ENCODE results near the gene NEK6. TPM values are rescaled to one million over a fixed set of nuclear protein-coding genes. Genes with fewer than 3 reads are reported as not detected.

Gene NEK6
- total RNA-seq, 2 donors from 2014 or later: 15.5 to 23.6 TPM

DNA sequence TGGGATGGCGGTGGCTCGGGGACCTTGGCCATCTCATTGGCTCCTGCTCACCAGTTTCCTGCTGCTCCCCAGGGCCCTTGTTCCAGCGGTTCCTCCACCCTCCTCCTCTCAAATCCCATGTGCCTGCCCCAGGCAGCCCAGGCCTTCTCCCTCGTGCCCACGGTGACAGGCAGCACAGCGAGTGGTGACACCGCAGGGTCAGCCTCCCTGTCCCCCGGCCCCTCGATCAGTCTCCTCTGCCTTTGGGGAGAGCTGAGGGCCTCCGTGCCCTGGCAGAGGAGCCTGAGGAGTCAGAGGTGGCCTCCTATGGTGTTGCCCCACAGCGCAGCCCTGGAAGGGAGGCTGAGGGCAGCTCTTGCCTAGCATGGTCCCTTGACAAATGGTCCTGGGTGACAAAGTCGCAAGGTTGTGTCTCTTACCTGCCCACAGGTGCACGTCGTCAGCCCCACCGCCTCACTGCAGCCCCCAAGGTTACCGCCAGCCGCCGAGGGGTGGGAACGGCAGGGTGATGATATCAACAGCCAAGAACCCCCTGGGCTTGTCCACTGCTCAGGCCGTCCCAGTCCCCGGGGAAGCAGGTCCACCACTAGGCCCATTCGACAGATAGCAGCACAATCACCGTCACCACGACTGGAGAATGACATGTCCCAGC, 49.8 kb downstream of the NEK6 start:
- 82 to 94% methylated on average over 13 to 14 of the region's 24 CpGs for WGBS, 2 donors
- no peak for TF ChIP-seq POLR2A (IDR thresholded peaks at IDR 0.05)
- TF ChIP-seq, protein P1, sequence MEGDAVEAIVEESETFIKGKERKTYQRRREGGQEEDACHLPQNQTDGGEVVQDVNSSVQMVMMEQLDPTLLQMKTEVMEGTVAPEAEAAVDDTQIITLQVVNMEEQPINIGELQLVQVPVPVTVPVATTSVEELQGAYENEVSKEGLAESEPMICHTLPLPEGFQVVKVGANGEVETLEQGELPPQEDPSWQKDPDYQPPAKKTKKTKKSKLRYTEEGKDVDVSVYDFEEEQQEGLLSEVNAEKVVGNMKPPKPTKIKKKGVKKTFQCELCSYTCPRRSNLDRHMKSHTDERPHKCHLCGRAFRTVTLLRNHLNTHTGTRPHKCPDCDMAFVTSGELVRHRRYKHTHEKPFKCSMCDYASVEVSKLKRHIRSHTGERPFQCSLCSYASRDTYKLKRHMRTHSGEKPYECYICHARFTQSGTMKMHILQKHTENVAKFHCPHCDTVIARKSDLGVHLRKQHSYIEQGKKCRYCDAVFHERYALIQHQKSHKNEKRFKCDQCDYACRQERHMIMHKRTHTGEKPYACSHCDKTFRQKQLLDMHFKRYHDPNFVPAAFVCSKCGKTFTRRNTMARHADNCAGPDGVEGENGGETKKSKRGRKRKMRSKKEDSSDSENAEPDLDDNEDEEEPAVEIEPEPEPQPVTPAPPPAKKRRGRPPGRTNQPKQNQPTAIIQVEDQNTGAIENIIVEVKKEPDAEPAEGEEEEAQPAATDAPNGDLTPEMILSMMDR (IDR thresholded peaks at IDR 0.05): no peak
- H3K36me3 ChIP-seq (replicated peaks in 1 of 2; ENCODE audit: insufficient read depth in 1 of 2, low read depth in 2 of 2): peaks cover 0 to 9% of the 10 kb centered on the region in 2 donors
- intact Hi-C loops (cut with DNase I): no loop called here
- H3K27me3 ChIP-seq: no peaks in the 10 kb centered on the region
- DNase-seq (no peak), ATAC-seq (no peak)
- H3K4me3 ChIP-seq: no peak overlapping the region
- H3K4me1 ChIP-seq: no peaks in the 10 kb centered on the region
- H3K27ac ChIP-seq: no peak overlapping the region
- no peaks in the 10 kb centered on the region for H3K9me3 ChIP-seq

DNA sequence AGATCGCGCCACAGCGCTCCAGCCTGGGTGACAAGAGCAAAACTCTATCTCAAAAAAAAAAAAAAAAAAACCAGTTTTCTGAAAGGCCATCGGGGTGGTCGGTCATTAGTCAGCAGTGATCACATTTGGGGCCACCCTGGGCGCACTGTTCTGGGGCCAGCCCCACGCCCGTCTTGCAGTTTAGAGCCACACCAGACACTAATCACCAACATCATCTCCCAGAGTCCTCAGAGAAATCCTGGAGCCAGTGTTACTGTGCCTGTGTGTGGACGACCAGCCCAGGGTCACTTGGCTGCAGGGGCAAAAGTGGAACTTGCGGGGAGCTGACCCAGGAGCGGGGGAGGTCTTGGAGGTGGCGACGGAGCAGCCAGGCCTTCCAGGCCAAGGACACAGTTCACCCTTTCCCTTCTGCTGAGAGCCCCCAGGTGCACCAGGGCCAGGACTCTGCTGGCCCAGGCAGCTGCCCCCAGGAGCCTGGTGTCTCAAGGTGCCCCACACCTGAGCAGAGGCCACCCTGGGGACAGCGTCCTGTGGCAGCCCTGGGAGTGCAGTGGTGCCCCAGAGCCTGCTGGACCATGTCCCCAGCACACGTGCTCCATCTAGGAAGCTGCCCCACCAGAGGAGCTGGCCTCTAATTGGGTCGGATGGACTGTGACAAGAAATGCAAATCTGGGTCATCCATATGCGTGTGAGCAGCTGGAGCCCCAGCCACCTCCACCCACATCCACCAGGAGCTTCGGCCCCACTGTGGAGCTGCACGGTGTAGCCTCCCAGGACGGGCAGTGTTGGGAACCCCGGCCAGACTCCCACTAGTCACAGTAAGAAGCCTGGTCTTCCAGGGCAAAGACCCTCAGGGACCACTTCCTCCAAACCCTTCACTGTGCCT, 51.1 kb downstream of the NEK6 start:
- H3K27ac ChIP-seq: no peak overlapping the region
- no peaks in the 10 kb centered on the region for H3K4me1 ChIP-seq
- DNase-seq (no peak), ATAC-seq (no peak)
- no peak overlapping the region for H3K4me3 ChIP-seq
- intact Hi-C loops (cut with DNase I): no loop called here
- 91 to 92% methylated on average over 10 to 20 of the region's 21 CpGs for WGBS, 2 donors
- TF ChIP-seq, protein P1 (IDR thresholded peaks at IDR 0.05): no peak
- TF ChIP-seq POLR2A (IDR thresholded peaks at IDR 0.05): no peak
- peaks cover 0 to 15% of the 10 kb centered on the region in 2 donors for H3K36me3 ChIP-seq (replicated peaks in 1 of 2; ENCODE audit: insufficient read depth in 1 of 2, low read depth in 2 of 2)
- no peaks in the 10 kb centered on the region for H3K9me3 ChIP-seq
- H3K27me3 ChIP-seq: no peaks in the 10 kb centered on the region

DNA sequence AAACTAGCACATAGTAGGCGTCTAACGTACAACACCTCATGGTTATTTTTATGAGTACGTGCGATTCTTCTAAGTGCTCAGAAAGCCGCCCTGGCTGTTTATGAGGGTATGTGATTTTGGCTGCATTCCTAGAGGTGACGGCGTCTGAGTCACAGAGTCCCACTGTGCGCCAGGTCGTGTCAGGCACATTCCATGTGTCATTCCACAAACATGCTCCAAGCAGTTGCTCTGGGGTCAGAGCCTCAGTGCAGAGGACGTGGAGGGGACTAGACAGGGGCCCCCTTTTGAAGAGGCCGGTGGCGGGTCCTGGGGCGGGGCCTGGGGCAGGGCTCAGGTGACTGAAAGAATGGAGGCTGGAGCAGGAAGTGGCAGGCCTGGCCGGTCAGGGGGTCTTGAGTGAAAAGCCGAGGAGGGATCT, 51.9 kb downstream of the NEK6 start:
- no peaks in the 10 kb centered on the region for H3K27me3 ChIP-seq
- intact Hi-C loops (cut with DNase I): no loop called here
- no peak overlapping the region for H3K4me3 ChIP-seq
- TF ChIP-seq, protein P1 (IDR thresholded peaks at IDR 0.05): no peak
- TF ChIP-seq POLR2A (IDR thresholded peaks at IDR 0.05): no peak
- no peaks in the 10 kb centered on the region for H3K4me1 ChIP-seq
- 85 to 86% methylated on average over 15 of the region's 15 CpGs for WGBS, 2 donors
- ATAC-seq: peak; percentile 41
- no peak overlapping the region for H3K27ac ChIP-seq
- H3K36me3 ChIP-seq (replicated peaks in 1 of 2; ENCODE audit: insufficient read depth in 1 of 2, low read depth in 2 of 2): peaks cover 0 to 17% of the 10 kb centered on the region in 2 donors
- DNase-seq: no peak
- H3K9me3 ChIP-seq: no peaks in the 10 kb centered on the region

DNA sequence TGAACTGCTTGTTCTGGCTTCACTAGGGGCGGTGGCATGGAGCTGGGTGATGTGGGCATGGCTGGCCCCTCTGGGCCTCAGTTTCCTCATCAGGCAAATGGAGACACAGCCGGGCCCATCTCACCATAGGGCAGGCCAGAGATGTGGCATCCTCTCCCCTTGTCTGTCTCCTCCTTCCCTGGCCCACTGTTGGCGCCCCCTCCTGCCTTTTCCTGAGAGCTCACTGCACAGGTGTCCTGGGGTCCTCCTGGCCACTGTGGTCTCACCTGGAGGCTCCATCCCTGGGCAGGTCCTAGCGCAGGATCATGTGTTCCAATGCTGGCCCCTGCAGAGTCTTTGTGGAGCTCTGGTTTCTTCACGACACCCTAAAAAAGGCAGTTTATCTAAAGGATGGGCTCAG, 53.5 kb downstream of the NEK6 start:
- H3K36me3 ChIP-seq (replicated peaks in 1 of 2; ENCODE audit: insufficient read depth in 1 of 2, low read depth in 2 of 2): peaks cover 0 to 22% of the 10 kb centered on the region in 2 donors
- DNase-seq (no peak), ATAC-seq (no peak)
- 90 to 92% methylated on average over 2 to 5 of the region's 5 CpGs for WGBS, 2 donors
- H3K4me3 ChIP-seq: no peak overlapping the region
- no peak overlapping the region for H3K27ac ChIP-seq
- H3K9me3 ChIP-seq: no peaks in the 10 kb centered on the region
- intact Hi-C loops (cut with DNase I): no loop called here
- H3K27me3 ChIP-seq: no peaks in the 10 kb centered on the region
- no peaks in the 10 kb centered on the region for H3K4me1 ChIP-seq
- no peak for TF ChIP-seq POLR2A (IDR thresholded peaks at IDR 0.05)
- TF ChIP-seq, protein P1 (IDR thresholded peaks at IDR 0.05): no peak

All from body of pancreas (tissue), 4 donors.